Measurements from ENCODE around the gene PIH1D1.
"Not testable (repeated sequence)": the region's sequence is repeated elsewhere in the genome, so short reads cannot be mapped to it uniquely, and the experiment has no call there.

PIH1D1 gene

GRCh38 chr19:49479975-49480628 lies 28.5 kb upstream of the PIH1D1 start:
- no peak for DNase-seq

GRCh38 chr19:49475995-49476880 lies 24.6 kb upstream of the PIH1D1 start:
- peak; percentile 70 for DNase-seq

- no peak for DNase-seq
Measured at GRCh38 chr19:49475191-49475917, 23.7 kb upstream of the PIH1D1 start.

GRCh38 chr19:49474542-49474924 lies 22.9 kb upstream of the PIH1D1 start:
- DNase-seq: no peak

GRCh38 chr19:49473868-49474541 lies 22.4 kb upstream of the PIH1D1 start, which contains the start of gene FLT3LG:
Gene FLT3LG (plus strand): TSS chr19:49474215. CDS start chr19:49474640, 425 bp downstream.
- peak; percentile 89 for DNase-seq

- not testable (repeated sequence) for DNase-seq
Measured at GRCh38 chr19:49473501-49473867, 21.9 kb upstream of the PIH1D1 start.

- no peak for DNase-seq
Measured at GRCh38 chr19:49472936-49473335, 21.3 kb upstream of the PIH1D1 start.

- DNase-seq: no peak
Measured at GRCh38 chr19:49470615-49470978, 19.0 kb upstream of the PIH1D1 start.

GRCh38 chr19:49469828-49470614 lies 18.4 kb upstream of the PIH1D1 start:
- peak; percentile 67 for DNase-seq

GRCh38 chr19:49468746-49469447 lies 17.3 kb upstream of the PIH1D1 start:
- DNase-seq: peak; percentile 89

- no peak for DNase-seq
Measured at GRCh38 chr19:49468199-49468598, 16.6 kb upstream of the PIH1D1 start.

GRCh38 chr19:49465371-49465770 lies 13.8 kb upstream of the PIH1D1 start:
- DNase-seq: no peak

- DNase-seq: no peak
Measured at GRCh38 chr19:49463960-49464740, 12.5 kb upstream of the PIH1D1 start.

- no peak for DNase-seq
Measured at GRCh38 chr19:49462492-49462891, 10.9 kb upstream of the PIH1D1 start.

GRCh38 chr19:49461656-49462055 lies 10.0 kb upstream of the PIH1D1 start:
- no peak for DNase-seq

GRCh38 chr19:49461130-49461529 lies 9.5 kb upstream of the PIH1D1 start:
- not testable (repeated sequence) for DNase-seq

GRCh38 chr19:49459388-49459787 lies 7.8 kb upstream of the PIH1D1 start:
- DNase-seq: no peak

GRCh38 chr19:49458567-49458903 lies 6.9 kb upstream of the PIH1D1 start:
- DNase-seq: no peak

GRCh38 chr19:49456326-49456725 lies 4.7 kb upstream of the PIH1D1 start:
- DNase-seq: no peak

GRCh38 chr19:49455773-49456172 lies 4.2 kb upstream of the PIH1D1 start:
- DNase-seq: no peak

- no peak for DNase-seq
Measured at GRCh38 chr19:49453757-49454240, 2.2 kb upstream of the PIH1D1 start.

All from activated CD4-positive, alpha-beta T cell treated with anti-CD3 and anti-CD28 coated beads, Interleukin-2, amount 50 U/mL, for 1 hour (primary cell).